ENCODE measurements around the gene ZCWPW1. TPM values are rescaled to one million over a fixed set of nuclear protein-coding genes. Genes with fewer than 3 reads are reported as not detected.
A peak's percentile ranks its signal among the peaks of the same experiment; 100 is the strongest.

The ZCWPW1 gene
- total RNA-seq, 2 experiments from 2014 or later: 3.0 to 3.4 TPM

DNA sequence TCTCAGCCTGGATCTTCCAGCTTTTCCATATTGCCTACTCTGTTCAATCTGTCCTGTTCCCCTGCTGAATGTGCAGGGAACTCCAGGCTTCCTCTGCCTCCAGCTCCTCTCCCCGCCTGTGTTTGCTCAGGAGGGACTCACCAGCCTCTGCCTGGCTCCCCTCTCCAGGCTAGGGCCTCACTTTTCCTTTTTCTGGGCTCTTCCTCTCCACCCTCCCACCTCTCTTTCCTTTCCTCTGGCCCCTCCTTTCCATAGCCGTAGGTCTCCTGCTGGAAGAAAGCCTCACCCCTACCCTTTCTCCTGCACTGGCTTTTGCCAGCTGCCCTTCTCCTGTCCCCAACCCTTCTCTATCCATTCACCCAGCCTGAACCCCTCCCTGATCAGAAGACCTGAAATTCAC is 30.3 kb downstream of the ZCWPW1 start:
- Mint-ChIP-seq H3K4me3 (no peak overlapping the region), H3K27ac (no peak overlapping the region), H3K27me3 (peaks cover 16% of the 10 kb centered on the region), H3K4me1 (peaks cover 26% of the 10 kb centered on the region), H3K9me3 (ENCODE audit: low read depth) (no peaks in the 10 kb centered on the region), H3K36me3 (ENCODE audit: low read depth) (no peaks in the 10 kb centered on the region)
- POLR2A ChIA-PET: no interaction called here
- intact Hi-C loops (cut with DNase I, micrococcal nuclease): no loop called here
- CTCF ChIA-PET: interaction anchor here (3.1 kb wide), 1 partner anchor 10 kb away, joined by 19 read pairs; no protein-coding TSS in a partner anchor
- DNase-seq (no peak), ATAC-seq (no peak)

GRCh38 chr7:100397315-100398081 is 31.0 kb downstream of the ZCWPW1 start:
- POLR2A ChIA-PET: interaction anchor here (0.6 to 1.0 kb wide), 2 partner anchors 53 to 268 kb away, joined by 3 read pairs; no protein-coding TSS in a partner anchor
- no peak for ATAC-seq
- H3K36me3 Mint-ChIP-seq (ENCODE audit: low read depth): no peaks in the 10 kb centered on the region
- CTCF ChIA-PET: interaction anchor here (0.6 to 3.1 kb wide), 2 partner anchors 10 to 81 kb away, joined by 3 to 19 read pairs; partner anchors contain the start of gene TSC22D4
- no peaks in the 10 kb centered on the region for H3K9me3 Mint-ChIP-seq (ENCODE audit: low read depth)
- intact Hi-C loops (cut with DNase I, micrococcal nuclease): loop anchor here (2.0 kb wide), 2 partner anchors 33 to 53 kb away; no protein-coding TSS in a partner anchor
- H3K4me1 Mint-ChIP-seq: peaks cover 26% of the 10 kb centered on the region
- H3K27ac Mint-ChIP-seq: no peak overlapping the region
- DNase-seq: no peak
- no peak overlapping the region for H3K4me3 Mint-ChIP-seq
- peaks cover 16% of the 10 kb centered on the region for H3K27me3 Mint-ChIP-seq

GRCh38 chr7:100396421-100396982 is 32.0 kb downstream of the ZCWPW1 start:
- H3K4me3 Mint-ChIP-seq: peak overlapping the region; percentile 1
- ChIA-PET POLR2A (interaction anchor here (0.6 to 1.2 kb wide), 4 partner anchors 32 to 206 kb away, joined by 3 to 7 read pairs (median 5); partner anchors contain the start of gene ZCWPW1), CTCF (interaction anchor here (0.6 to 3.1 kb wide), 4 partner anchors 11 to 98 kb away, joined by 3 to 19 read pairs (median 3); no protein-coding TSS in a partner anchor)
- DNase-seq (peak; percentile 82), ATAC-seq (peak; percentile 92)
- H3K27me3 Mint-ChIP-seq: peaks cover 20% of the 10 kb centered on the region
- H3K27ac Mint-ChIP-seq: peak overlapping the region; percentile 40
- no peaks in the 10 kb centered on the region for H3K36me3 Mint-ChIP-seq (ENCODE audit: low read depth)
- peaks cover 26% of the 10 kb centered on the region for H3K4me1 Mint-ChIP-seq
- H3K9me3 Mint-ChIP-seq (ENCODE audit: low read depth): no peaks in the 10 kb centered on the region
- intact Hi-C loops (cut with DNase I, micrococcal nuclease): loop anchor here (1.0 to 2.0 kb wide), 5 partner anchors 31 to 187 kb away; partner anchors contain the start of gene ZCWPW1 (in 1 of the 2)

DNA sequence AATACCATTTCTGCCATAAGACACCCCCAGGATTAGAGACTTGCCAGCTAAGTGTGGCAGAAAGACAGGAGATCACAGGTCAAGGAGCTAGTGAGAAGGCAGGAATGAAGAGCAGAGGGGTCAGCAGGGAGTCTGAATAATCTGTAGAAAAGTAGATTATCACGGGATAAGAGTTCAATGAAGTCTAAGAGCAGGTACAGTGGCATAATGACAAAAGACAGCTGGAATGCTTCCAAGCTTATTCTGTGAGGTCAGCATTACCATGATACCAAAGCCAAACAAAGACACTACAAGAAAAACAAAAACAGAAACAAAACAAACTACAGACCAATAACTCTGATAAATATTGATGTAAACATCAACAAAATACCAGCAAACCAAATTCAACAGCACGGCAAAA is 34.4 kb downstream of the ZCWPW1 start:
- DNase-seq: no peak
- Mint-ChIP-seq H3K36me3 (ENCODE audit: low read depth) (no peaks in the 10 kb centered on the region), H3K9me3 (ENCODE audit: low read depth) (no peaks in the 10 kb centered on the region), H3K4me1 (peaks cover 26% of the 10 kb centered on the region), H3K27me3 (peaks cover 31% of the 10 kb centered on the region), H3K27ac (peak overlapping the region; percentile 33), H3K4me3 (no peak overlapping the region)
- ChIA-PET CTCF (interaction anchor here (1.2 to 1.7 kb wide), 2 partner anchors 13 to 49 kb away, joined by 3 to 8 read pairs; no protein-coding TSS in a partner anchor), POLR2A (no interaction called here)
- no peak for ATAC-seq
- intact Hi-C loops (cut with DNase I, micrococcal nuclease): no loop called here

- intact Hi-C loops (cut with DNase I, micrococcal nuclease): no loop called here
- ChIA-PET CTCF (interaction anchor here (0.6 to 1.7 kb wide), 3 partner anchors 14 to 48 kb away, joined by 3 to 8 read pairs (median 4); no protein-coding TSS in a partner anchor), POLR2A (no interaction called here)
- Mint-ChIP-seq H3K27me3 (peaks cover 27% of the 10 kb centered on the region), H3K9me3 (ENCODE audit: low read depth) (no peaks in the 10 kb centered on the region), H3K27ac (no peak overlapping the region), H3K4me1 (peaks cover 23% of the 10 kb centered on the region), H3K4me3 (no peak overlapping the region), H3K36me3 (ENCODE audit: low read depth) (no peaks in the 10 kb centered on the region)
- DNase-seq: no peak
- ATAC-seq: no peak
These were observed 35.1 kb downstream of the ZCWPW1 start for GRCh38 chr7:100393233-100393905.

DNA sequence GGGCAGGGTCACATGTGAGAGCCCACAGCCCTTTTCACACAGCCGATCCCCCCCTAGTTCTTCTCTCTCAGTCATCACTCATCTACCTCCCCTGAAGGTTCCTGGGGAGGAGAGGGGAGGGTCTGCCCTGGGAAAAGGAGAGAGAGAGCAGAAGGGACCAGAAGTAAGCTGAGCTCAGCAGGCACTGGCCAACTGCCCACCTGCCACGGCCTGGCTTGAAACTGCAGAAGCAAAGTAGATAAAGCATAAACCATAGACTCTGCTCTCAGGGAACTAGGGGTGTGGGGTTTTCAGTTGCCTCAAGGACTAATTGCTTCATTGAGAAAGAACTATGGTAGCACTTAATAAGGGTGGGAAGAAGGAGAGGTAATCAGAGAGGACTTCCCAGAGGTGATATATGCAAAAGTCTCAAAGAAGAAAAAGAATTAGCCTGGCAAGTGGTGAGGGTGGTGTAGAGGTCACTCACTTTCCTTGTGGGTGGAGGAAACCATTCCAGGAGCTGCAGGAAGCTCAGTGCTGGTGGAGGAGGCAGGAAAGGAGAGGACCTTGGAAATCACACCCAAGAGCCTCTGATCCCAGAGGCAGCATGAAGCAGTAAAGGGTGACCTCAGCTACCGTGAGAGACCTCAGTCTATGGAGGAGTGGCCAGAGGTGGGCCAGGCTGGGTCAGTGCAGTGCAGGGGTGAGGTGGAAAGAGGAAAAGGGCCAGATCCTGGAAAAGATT is 38.1 kb downstream of the ZCWPW1 start:
- H3K4me1 Mint-ChIP-seq: peaks cover under 1% of the 10 kb centered on the region
- no peak for ATAC-seq
- no peak overlapping the region for H3K27ac Mint-ChIP-seq
- intact Hi-C loops (cut with DNase I, micrococcal nuclease): no loop called here
- DNase-seq: no peak
- no peaks in the 10 kb centered on the region for H3K9me3 Mint-ChIP-seq (ENCODE audit: low read depth)
- ChIA-PET CTCF (interaction anchor here (1.0 kb wide), 1 partner anchor 9 kb away, joined by 3 read pairs; no protein-coding TSS in a partner anchor), POLR2A (no interaction called here)
- no peak overlapping the region for H3K4me3 Mint-ChIP-seq
- H3K36me3 Mint-ChIP-seq (ENCODE audit: low read depth): no peaks in the 10 kb centered on the region
- peaks cover 25% of the 10 kb centered on the region for H3K27me3 Mint-ChIP-seq

GRCh38 chr7:100389437-100390088 is 38.9 kb downstream of the ZCWPW1 start:
- H3K9me3 Mint-ChIP-seq (ENCODE audit: low read depth): no peaks in the 10 kb centered on the region
- POLR2A ChIA-PET: no interaction called here
- no peak for ATAC-seq

DNA sequence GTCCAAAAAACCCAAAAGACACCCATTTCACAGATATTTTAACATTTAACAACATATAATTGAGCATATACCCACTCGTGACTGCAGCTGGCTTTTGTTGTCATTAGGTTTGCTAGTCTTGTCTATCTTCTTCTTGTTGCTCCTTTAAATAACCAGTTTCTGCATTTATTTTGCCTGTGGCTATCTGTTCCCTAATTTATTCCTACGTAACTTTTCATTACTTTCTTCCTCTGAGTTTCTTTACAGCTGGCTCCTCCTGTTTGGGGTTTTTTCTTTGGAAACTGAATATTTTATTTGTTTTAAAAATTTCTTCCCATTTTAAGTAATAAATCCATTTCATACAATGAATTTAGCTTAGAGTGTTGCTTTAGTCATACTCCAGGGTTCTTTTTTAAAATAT is 40.8 kb downstream of the ZCWPW1 start:
- Mint-ChIP-seq H3K27me3 (peaks cover 22% of the 10 kb centered on the region), H3K27ac (no peak overlapping the region), H3K9me3 (ENCODE audit: low read depth) (no peaks in the 10 kb centered on the region), H3K4me1 (peaks cover 3% of the 10 kb centered on the region), H3K36me3 (ENCODE audit: low read depth) (no peaks in the 10 kb centered on the region), H3K4me3 (no peak overlapping the region)
- no peak for DNase-seq
- ChIA-PET CTCF (no interaction called here), POLR2A (no interaction called here)
- no peak for ATAC-seq
- intact Hi-C loops (cut with DNase I, micrococcal nuclease): no loop called here

More at GRCh38 chr7:100389437-100390088, 38.9 kb downstream of the ZCWPW1 start:
- intact Hi-C loops (cut with DNase I, micrococcal nuclease): no loop called here
- Mint-ChIP-seq H3K27me3 (peaks cover 25% of the 10 kb centered on the region), H3K4me3 (no peak overlapping the region), H3K4me1 (peaks cover 3% of the 10 kb centered on the region), H3K36me3 (ENCODE audit: low read depth) (no peaks in the 10 kb centered on the region), H3K27ac (no peak overlapping the region)
- CTCF ChIA-PET: interaction anchor here (0.6 kb wide), 1 partner anchor 410 kb away, joined by 4 read pairs; no protein-coding TSS in a partner anchor
- no peak for DNase-seq

DNA sequence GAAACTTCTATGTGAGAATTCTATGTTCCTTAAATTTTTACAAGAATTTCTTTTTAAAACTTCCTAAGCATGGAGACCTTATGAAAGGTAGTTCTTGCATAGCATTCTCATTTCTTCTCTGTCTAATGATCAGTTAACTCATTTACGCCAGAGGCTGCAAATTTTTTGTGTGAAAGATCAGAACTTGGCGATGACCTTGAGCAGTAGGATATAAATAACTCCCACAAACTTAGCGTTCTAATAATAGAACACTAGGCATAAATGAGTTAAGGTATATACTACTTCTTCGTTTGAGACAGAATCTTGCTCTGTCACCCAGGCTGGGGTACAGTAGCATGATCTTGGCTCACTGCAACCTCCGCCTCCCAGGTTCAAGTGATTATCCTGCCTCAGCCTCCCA is 41.6 kb downstream of the ZCWPW1 start:
- POLR2A ChIA-PET: no interaction called here

GRCh38 chr7:100384628-100385294 is 43.7 kb downstream of the ZCWPW1 start:
- Mint-ChIP-seq H3K27me3 (peaks cover 9% of the 10 kb centered on the region), H3K36me3 (ENCODE audit: low read depth) (no peaks in the 10 kb centered on the region), H3K4me1 (peaks cover 5% of the 10 kb centered on the region), H3K27ac (no peak overlapping the region), H3K9me3 (ENCODE audit: low read depth) (no peaks in the 10 kb centered on the region), H3K4me3 (no peak overlapping the region)
- POLR2A ChIA-PET: no interaction called here
- DNase-seq (no peak), ATAC-seq (no peak)
- CTCF ChIA-PET: interaction anchor here (1.0 to 1.3 kb wide), 2 partner anchors 11 to 23 kb away, joined by 3 to 6 read pairs; no protein-coding TSS in a partner anchor
- intact Hi-C loops (cut with DNase I, micrococcal nuclease): no loop called here

More for the DNA sequence above, 41.6 kb downstream of the ZCWPW1 start:
- CTCF ChIA-PET: no interaction called here
- no peaks in the 10 kb centered on the region for H3K9me3 Mint-ChIP-seq (ENCODE audit: low read depth)
- ATAC-seq (no peak), DNase-seq (no peak)
- peaks cover 20% of the 10 kb centered on the region for H3K27me3 Mint-ChIP-seq
- H3K4me3 Mint-ChIP-seq: no peak overlapping the region
- H3K27ac Mint-ChIP-seq: no peak overlapping the region
- intact Hi-C loops (cut with DNase I, micrococcal nuclease): no loop called here
- no peaks in the 10 kb centered on the region for H3K36me3 Mint-ChIP-seq (ENCODE audit: low read depth)
- H3K4me1 Mint-ChIP-seq: peaks cover 5% of the 10 kb centered on the region
